K562 (cell line): Measurements from ENCODE around the gene TTLL11. TPM values are rescaled to one million over a fixed set of nuclear protein-coding genes. Genes with fewer than 3 reads are reported as not detected.

Source experiments
- ATAC-seq: fragments of 200-7000 bp; cut with Tn5 transposase; 3 replicates; pipeline ENCODE4 v1.9.1; 2020; ENCODE audit warnings: moderate library complexity
- BruUV-seq: library from RNA; stranded (reverse); fragments of 400-500 nt; replicated peaks from 2 replicates; lab custom pipeline; 2021; lab: Mats Ljungman, UMichigan
- CTCF ChIA-PET: fragments of 300-600 bp; formaldehyde crosslinking; extraction: SDS; loops from one replicate; lab custom pipeline; 2021; ENCODE audit warnings: low intra/inter-chr PET ratio; lab: Yijun Ruan, JAX
- POLR2A ChIA-PET: fragments of 300-600, 350-650 bp; sonication (Branson Sonifier 250); formaldehyde crosslinking; extraction: SDS; loops from one replicate; lab custom pipeline; 2021; ENCODE audit warnings: antibody characterized with exemption, inconsistent platforms; lab: Yijun Ruan, JAX
- DNase-seq, 4 experiments: peaks; one replicate each; pipeline versions ENCODE4 v3.0.0 to v3.0.0-alpha.2; 2011 to 2018; ENCODE audit warnings: low spot score in 3 of 4, mixed read lengths in 3 of 4; ENCODE audit errors: extremely low read depth in 1 of 4
- FAIRE-seq: peaks from 2 replicates; lab custom pipeline; 2011; peaks lifted over from hg19 to GRCh38; lab: Jason Lieb, UNC
- H2AFZ ChIP-seq: 2 replicates; pipeline ENCODE4 v1.6.0; 2011; ENCODE audit warnings: low read depth, low read length, control low read depth, inconsistent platforms
- H3K27ac ChIP-seq: fragments of 200-600 bp; 3 replicates; pipeline ENCODE4 v1.8.0; 2011; ENCODE audit warnings: low read depth, mild to moderate bottlenecking, control low read depth, inconsistent platforms, low read length, moderate library complexity, mixed read lengths; ENCODE audit errors: extremely low read depth
- H3K27me3 ChIP-seq, 2 experiments: fragments of 300-600 bp in 1 of 2; 2 replicates in 1 of 2; 3 replicates in 1 of 2; pipeline versions ENCODE4 v1.6.0 to v1.8.0; 2011; ENCODE audit warnings: inconsistent platforms in 2 of 2, low read length in 2 of 2, mild to moderate bottlenecking in 1 of 2, mixed read lengths in 1 of 2, moderate library complexity in 1 of 2; ENCODE audit not compliant: control insufficient read depth in 2 of 2, insufficient read depth in 2 of 2
- H3K36me3 ChIP-seq: fragments of 300-600 bp; 3 replicates; pipeline ENCODE4 v1.8.0; 2011; ENCODE audit warnings: mild to moderate bottlenecking, low read length, inconsistent platforms; ENCODE audit not compliant: control insufficient read depth, insufficient read depth
- H3K4me1 ChIP-seq, 2 experiments: fragments of 200-600 bp in 1 of 2; replicated peaks in 1 of 2; 2 replicates in 1 of 2; 3 replicates in 1 of 2; pipeline versions ENCODE4 v1.5.1 to v1.8.0; 2011; ENCODE audit warnings: inconsistent platforms in 2 of 2, low read length in 2 of 2, mild to moderate bottlenecking in 1 of 2, mixed read lengths in 1 of 2, moderate library complexity in 1 of 2; ENCODE audit not compliant: control insufficient read depth in 2 of 2, insufficient read depth in 2 of 2
- H3K4me2 ChIP-seq: 2 replicates; pipeline ENCODE4 v1.6.1; 2011; ENCODE audit warnings: low read length, control low read depth, inconsistent platforms, mixed read lengths; ENCODE audit not compliant: insufficient read depth
- H3K4me3 ChIP-seq: fragments of 200-600 bp; sonication (generic), shearing (Covaris generic); 2 replicates; pipeline ENCODE4 v1.5.1; 2016; ENCODE audit warnings: control low read depth, inconsistent platforms
- H3K79me2 ChIP-seq: fragments of 200-600 bp; 3 replicates; pipeline ENCODE4 v1.8.0; 2011; ENCODE audit warnings: low read length, inconsistent platforms; ENCODE audit not compliant: control insufficient read depth, insufficient read depth
- H3K9ac ChIP-seq, 2 experiments: 2 replicates each; pipeline versions ENCODE4 v1.6.0 to v1.6.1; 2011; ENCODE audit warnings: low read depth in 2 of 2, low read length in 2 of 2, control low read depth in 1 of 2, inconsistent platforms in 1 of 2, mild to moderate bottlenecking in 1 of 2, mixed read lengths in 1 of 2; ENCODE audit not compliant: insufficient read depth in 1 of 2
- H3K9me1 ChIP-seq: one replicate; pipeline ENCODE4 v1.6.0; 2011; ENCODE audit warnings: inconsistent platforms, mild to moderate bottlenecking, low read length, moderate library complexity; ENCODE audit not compliant: control insufficient read depth, insufficient read depth
- H3K9me3 ChIP-seq: replicated peaks from 2 replicates; pipeline ENCODE4 v1.5.1; 2011; ENCODE audit warnings: low read depth, low read length, inconsistent platforms; ENCODE audit not compliant: control insufficient read depth, insufficient read depth
- H4K20me1 ChIP-seq: replicated peaks from 2 replicates; pipeline ENCODE4 v1.6.1; 2011; ENCODE audit warnings: low read length, inconsistent platforms, mixed read lengths; ENCODE audit not compliant: control insufficient read depth, insufficient read depth
- DIDO1 ChIP-seq: fragments of 450-650 bp; IDR thresholded peaks from 2 replicates; pipeline ENCODE4 v1.6.1; 2016; ENCODE audit warnings: low read depth, missing biosample characterization, missing genetic modification characterization
- EGR1 ChIP-seq: fragments of 450-650 bp; conservative IDR thresholded peaks from 2 replicates; pipeline ENCODE4 v1.6.1; 2017; ENCODE audit warnings: mild to moderate bottlenecking
- ELF2 ChIP-seq: fragments of 250-450 bp; sonication (Bioruptor Pico); IDR thresholded peaks from 2 replicates; pipeline ENCODE4 v1.5.0; 2021; ENCODE audit warnings: mild to moderate bottlenecking
- FOXM1 ChIP-seq, 2 experiments: fragments of 450-650 bp in 1 of 2; sonication (generic) in 1 of 2; formaldehyde crosslinking in 1 of 2; IDR thresholded peaks; 2 replicates each; pipeline versions ENCODE4 v1.6.1 to v1.9.0; 2017 to 2022; ENCODE audit warnings: low read depth in 2 of 2, mild to moderate bottlenecking in 2 of 2, missing genetic modification reagents in 1 of 2, moderate library complexity in 1 of 2
- NFXL1 ChIP-seq: fragments of 450-650 bp; formaldehyde crosslinking; IDR thresholded peaks from 2 replicates; pipeline ENCODE4 v1.4.0; 2021; ENCODE audit warnings: mild to moderate bottlenecking
- PML ChIP-seq: IDR thresholded peaks from 2 replicates; pipeline ENCODE4 v1.6.1; 2012; ENCODE audit warnings: low read length, inconsistent platforms
- RBM15 ChIP-seq: fragments of 200-400 bp; formaldehyde crosslinking; IDR thresholded peaks from 2 replicates; pipeline ENCODE4 v1.6.1; 2018; ENCODE audit warnings: mild to moderate bottlenecking, low read length, moderate library complexity; ENCODE audit not compliant: insufficient read depth
- ZNF316 ChIP-seq: fragments of 450-650 bp; IDR thresholded peaks from 2 replicates; pipeline ENCODE4 v1.6.1; 2016
- WGBS: fragments of 100-300 bp; shearing (Covaris generic); methylation state at CpG from one replicate; pipeline ENCODE4 v1.1.6; 2016; ENCODE audit warnings: low coverage, mixed read lengths; ENCODE audit not compliant: insufficient coverage; ENCODE audit errors: missing lambda C conversion rate; 5-methylcytosine and 5-hydroxymethylcytosine counted together
- in situ Hi-C: fragments of 300-500 bp; cut with MboI; formaldehyde crosslinking; loops from 4 replicates; pipeline ENCODE4 v1.15.0; 2018; ENCODE audit warnings: inconsistent platforms, mixed read lengths
- intact Hi-C: fragments of 100-400 bp; cut with micrococcal nuclease; formaldehyde crosslinking; loops from 2 replicates; pipeline ENCODE4 v1.14.2; 2022
- polyA plus RNA-seq, 8 experiments: library from polyadenylated mRNA; depleted of rRNA in 4 of 8; stranded (reverse) in 5 of 8; unstranded in 3 of 8; fragments of >200 nt; fragmentation: Nextera tagmentation in 2 of 8; fragmentation: Illumina TruSeq in 1 of 8; extraction: Ambion mirVana in 2 of 8; extraction: Trizol in 1 of 8; gene quantifications; 2 replicates each; pipeline versions ENCODE4 v1.2.1 to v1.2.3, GENCODE V29; 2011 to 2014; ENCODE audit warnings: inconsistent platforms in 1 of 8, missing spikeins in 1 of 8
- total RNA-seq, 7 experiments: library from RNA; depleted of rRNA in 6 of 7; stranded (reverse); fragments of >200 nt in 6 of 7; fragmentation: Illumina TruSeq in 2 of 7; extraction: Trizol in 2 of 7; gene quantifications; 2 replicates each; pipeline versions ENCODE4 v1.2.1 to v1.2.3, GENCODE V29; 2011 to 2021; ENCODE audit warnings: low replicate concordance in 1 of 7
- TF ChIP-seq, protein P1 (sequence below): fragments of 450-650 bp; IDR thresholded peaks from 2 replicates; pipeline ENCODE4 v1.6.1; 2017; ENCODE audit warnings: antibody characterized with exemption, mild to moderate bottlenecking
- TF ChIP-seq, protein P2 (sequence below): IDR thresholded peaks from 2 replicates; pipeline ENCODE4 v1.6.1; 2011; ENCODE audit warnings: borderline replicate concordance, low read depth, mild to moderate bottlenecking, moderate library complexity, low read length; ENCODE audit not compliant: insufficient read depth, poor library complexity, severe bottlenecking

Gene TTLL11
- total and polyA plus RNA-seq, 9 of the 15 experiments (the other 6 are each of a cell fraction or from before 2014, with no cell fraction given) = 0.83 to 4.4 (median 2.7) TPM

DNA sequence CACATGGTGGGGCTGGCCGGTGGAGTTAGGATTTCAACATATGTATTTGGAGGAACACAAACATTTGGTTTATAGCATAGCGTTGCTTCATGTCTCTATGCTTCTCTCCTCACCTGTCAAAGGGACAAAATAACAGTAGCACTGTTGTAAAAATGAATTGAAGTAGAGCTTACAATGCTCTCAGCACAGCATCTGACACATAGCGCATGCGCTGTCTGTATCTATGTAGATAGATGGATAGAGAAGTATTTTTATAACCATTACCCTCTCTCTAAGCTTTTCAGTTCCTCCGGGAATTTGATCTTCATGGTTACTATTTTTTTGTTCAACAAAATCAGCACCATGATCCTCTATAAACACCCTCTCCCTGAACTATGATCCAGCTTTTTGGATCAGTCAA is 166.0 kb downstream of the TTLL11 start:
- TF ChIP-seq ZNF316 = no peak
- no peak for TF ChIP-seq ELF2 (CRISPR knock-in tag)
- no peak for TF ChIP-seq RBM15
- no peak for TF ChIP-seq FOXM1 (IDR thresholded peaks at IDR 0.05; ENCODE audit: low read depth)
- TF ChIP-seq FOXM1 (CRISPR knock-in tag; IDR thresholded peaks at IDR 0.05; ENCODE audit: low read depth) = no peak
- TF ChIP-seq DIDO1 (tag) = no peak
- TF ChIP-seq NFXL1 (CRISPR knock-in tag) = no peak
- no peak for TF ChIP-seq EGR1
- TF ChIP-seq PML = no peak
- TF ChIP-seq, protein P1, sequence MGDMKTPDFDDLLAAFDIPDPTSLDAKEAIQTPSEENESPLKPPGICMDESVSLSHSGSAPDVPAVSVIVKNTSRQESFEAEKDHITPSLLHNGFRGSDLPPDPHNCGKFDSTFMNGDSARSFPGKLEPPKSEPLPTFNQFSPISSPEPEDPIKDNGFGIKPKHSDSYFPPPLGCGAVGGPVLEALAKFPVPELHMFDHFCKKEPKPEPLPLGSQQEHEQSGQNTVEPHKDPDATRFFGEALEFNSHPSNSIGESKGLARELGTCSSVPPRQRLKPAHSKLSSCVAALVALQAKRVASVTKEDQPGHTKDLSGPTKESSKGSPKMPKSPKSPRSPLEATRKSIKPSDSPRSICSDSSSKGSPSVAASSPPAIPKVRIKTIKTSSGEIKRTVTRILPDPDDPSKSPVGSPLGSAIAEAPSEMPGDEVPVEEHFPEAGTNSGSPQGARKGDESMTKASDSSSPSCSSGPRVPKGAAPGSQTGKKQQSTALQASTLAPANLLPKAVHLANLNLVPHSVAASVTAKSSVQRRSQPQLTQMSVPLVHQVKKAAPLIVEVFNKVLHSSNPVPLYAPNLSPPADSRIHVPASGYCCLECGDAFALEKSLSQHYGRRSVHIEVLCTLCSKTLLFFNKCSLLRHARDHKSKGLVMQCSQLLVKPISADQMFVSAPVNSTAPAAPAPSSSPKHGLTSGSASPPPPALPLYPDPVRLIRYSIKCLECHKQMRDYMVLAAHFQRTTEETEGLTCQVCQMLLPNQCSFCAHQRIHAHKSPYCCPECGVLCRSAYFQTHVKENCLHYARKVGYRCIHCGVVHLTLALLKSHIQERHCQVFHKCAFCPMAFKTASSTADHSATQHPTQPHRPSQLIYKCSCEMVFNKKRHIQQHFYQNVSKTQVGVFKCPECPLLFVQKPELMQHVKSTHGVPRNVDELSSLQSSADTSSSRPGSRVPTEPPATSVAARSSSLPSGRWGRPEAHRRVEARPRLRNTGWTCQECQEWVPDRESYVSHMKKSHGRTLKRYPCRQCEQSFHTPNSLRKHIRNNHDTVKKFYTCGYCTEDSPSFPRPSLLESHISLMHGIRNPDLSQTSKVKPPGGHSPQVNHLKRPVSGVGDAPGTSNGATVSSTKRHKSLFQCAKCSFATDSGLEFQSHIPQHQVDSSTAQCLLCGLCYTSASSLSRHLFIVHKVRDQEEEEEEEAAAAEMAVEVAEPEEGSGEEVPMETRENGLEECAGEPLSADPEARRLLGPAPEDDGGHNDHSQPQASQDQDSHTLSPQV = no peak
- TF ChIP-seq, protein P2, sequence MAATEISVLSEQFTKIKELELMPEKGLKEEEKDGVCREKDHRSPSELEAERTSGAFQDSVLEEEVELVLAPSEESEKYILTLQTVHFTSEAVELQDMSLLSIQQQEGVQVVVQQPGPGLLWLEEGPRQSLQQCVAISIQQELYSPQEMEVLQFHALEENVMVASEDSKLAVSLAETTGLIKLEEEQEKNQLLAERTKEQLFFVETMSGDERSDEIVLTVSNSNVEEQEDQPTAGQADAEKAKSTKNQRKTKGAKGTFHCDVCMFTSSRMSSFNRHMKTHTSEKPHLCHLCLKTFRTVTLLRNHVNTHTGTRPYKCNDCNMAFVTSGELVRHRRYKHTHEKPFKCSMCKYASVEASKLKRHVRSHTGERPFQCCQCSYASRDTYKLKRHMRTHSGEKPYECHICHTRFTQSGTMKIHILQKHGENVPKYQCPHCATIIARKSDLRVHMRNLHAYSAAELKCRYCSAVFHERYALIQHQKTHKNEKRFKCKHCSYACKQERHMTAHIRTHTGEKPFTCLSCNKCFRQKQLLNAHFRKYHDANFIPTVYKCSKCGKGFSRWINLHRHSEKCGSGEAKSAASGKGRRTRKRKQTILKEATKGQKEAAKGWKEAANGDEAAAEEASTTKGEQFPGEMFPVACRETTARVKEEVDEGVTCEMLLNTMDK = no peak
- Histone ChIP-seq H4K20me1 (no peaks in the 10 kb centered on the region), H3K27ac (no peak overlapping the region), H3K36me3 (no peaks in the 10 kb centered on the region), H3K79me2 (no peaks in the 10 kb centered on the region), H3K4me1 (no peaks in the 10 kb centered on the region), H3K9ac (no peak overlapping the region), H2AFZ (no peak overlapping the region), H3K9me1 (no peaks in the 10 kb centered on the region), H3K9me3 (no peaks in the 10 kb centered on the region), H3K4me3 (no peak overlapping the region), H3K27me3 (peaks cover 11 to 24% of the 10 kb centered on the region in 2 experiments), H3K4me2 (no peak overlapping the region)
- FAIRE-seq = no peak
- no TSS peak for BruUV-seq
- no peak for DNase-seq
- ChIA-PET POLR2A (no interaction called here), CTCF (no interaction called here)
- ATAC-seq = no peak
- in situ Hi-C loops = no loop called here
- WGBS = 38% methylated on average over 5 of the region's 5 CpGs
- intact Hi-C loops = no loop called here
